Uterus (tissue), 2 donors: Measurements from ENCODE around the gene MYMX.

ENCODE experiments used
- POLR2A ChIP-seq, 2 donors: fragments of 450-650 bp; IDR thresholded peaks; one replicate each; pipeline ENCODE4 v1.6.1; 2016; ENCODE audit warnings: antibody characterized with exemption in 2 of 2, mild to moderate bottlenecking in 1 of 2, moderate library complexity in 1 of 2
- TF ChIP-seq, protein P1 (sequence below), 4 experiments: fragments of 200-600 bp in 2 of 4; fragments of 450-650 bp in 2 of 4; sonication (generic) in 2 of 4; IDR thresholded peaks; one replicate each; pipeline ENCODE4 v1.5.1; 2016 to 2019; ENCODE audit warnings: antibody characterized with exemption in 4 of 4, mild to moderate bottlenecking in 2 of 4, moderate library complexity in 1 of 4

DNA sequence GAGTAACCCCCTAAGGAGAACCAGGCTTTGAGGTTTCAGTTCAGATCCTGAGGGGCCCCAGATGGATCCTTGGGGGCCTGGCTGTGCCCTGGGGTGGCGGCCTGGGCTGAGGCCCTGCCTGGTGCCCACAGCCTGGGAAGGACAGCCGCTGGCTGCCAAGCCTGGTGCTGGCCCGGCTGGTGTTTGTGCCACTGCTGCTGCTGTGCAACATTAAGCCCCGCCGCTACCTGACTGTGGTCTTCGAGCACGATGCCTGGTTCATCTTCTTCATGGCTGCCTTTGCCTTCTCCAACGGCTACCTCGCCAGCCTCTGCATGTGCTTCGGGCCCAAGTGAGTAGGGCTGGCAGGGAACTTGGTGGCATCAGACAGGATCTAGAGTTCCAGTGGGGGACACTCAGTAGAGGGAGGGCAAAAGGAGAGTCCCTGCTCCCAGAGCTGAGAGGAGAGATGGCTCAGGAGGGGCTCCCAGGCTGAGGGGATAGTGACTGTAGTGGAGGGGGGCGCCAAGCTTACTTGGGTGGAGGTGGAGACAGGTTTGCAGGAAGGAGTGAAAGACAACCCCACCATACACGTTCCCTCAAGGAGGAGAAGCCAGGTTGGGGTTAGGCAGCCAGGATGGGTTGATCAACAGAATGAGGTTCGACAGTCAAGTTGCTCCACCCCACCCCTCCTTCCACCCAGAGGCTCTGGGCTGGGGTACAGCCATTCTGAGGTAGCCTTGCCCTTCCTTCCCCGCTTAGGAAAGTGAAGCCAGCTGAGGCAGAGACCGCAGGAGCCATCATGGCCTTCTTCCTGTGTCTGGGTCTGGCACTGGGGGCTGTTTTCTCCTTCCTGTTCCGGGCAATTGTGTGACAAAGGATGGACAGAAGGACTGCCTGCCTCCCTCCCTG lies 16.2 kb downstream of the MYMX start:
- TF ChIP-seq POLR2A (IDR thresholded peaks at IDR 0.05) = no peak
- TF ChIP-seq, protein P1, sequence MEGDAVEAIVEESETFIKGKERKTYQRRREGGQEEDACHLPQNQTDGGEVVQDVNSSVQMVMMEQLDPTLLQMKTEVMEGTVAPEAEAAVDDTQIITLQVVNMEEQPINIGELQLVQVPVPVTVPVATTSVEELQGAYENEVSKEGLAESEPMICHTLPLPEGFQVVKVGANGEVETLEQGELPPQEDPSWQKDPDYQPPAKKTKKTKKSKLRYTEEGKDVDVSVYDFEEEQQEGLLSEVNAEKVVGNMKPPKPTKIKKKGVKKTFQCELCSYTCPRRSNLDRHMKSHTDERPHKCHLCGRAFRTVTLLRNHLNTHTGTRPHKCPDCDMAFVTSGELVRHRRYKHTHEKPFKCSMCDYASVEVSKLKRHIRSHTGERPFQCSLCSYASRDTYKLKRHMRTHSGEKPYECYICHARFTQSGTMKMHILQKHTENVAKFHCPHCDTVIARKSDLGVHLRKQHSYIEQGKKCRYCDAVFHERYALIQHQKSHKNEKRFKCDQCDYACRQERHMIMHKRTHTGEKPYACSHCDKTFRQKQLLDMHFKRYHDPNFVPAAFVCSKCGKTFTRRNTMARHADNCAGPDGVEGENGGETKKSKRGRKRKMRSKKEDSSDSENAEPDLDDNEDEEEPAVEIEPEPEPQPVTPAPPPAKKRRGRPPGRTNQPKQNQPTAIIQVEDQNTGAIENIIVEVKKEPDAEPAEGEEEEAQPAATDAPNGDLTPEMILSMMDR (IDR thresholded peaks at IDR 0.05) = no peak
